GM19099 (cell line): Measurements from ENCODE around the gene DIS3L2.

ENCODE experiments used
- POLR2A ChIP-seq: IDR thresholded peaks from 3 replicates; pipeline ENCODE4 v1.6.1; 2011; ENCODE audit warnings: low read depth; ENCODE audit not compliant: insufficient read length; ENCODE audit errors: extremely low read depth

Gene DIS3L2

DNA sequence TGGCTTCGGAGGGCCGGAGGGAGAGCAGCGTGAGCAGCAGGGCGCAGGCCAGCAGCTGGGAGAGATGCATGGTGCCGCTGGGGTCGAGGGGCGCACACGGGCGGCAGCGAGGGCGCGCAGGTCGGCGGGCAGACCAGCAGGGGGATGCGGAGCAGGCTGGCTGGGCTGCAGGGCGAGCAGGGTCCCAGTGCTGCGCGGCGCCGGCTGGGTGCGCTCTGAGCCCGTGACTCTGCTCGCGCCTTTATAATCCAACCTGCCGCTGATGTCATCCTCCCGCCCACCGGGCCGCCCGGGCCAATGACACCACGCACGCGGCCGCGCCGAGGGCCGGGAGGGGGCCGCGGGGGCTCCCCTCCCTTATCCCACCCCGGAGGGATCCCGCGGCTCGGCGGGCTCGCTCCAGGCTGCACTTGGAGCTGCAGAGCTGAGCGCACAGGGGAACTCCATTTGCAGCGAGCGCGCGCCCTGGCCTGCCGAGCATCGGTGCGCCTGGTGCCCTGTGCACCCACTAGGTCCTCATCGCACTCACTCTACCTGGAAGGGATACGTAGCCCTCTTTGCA lies 35.3 kb upstream of the DIS3L2 start, which contains the start of gene NPPC:
TSS of gene NPPC (minus strand) at position 217 of the 562 bp plus-strand sequence. CDS start at position 70, 147 bp downstream.
- no peak for TF ChIP-seq POLR2A

- no peak for TF ChIP-seq POLR2A
Observed at GRCh38 chr2:231926761-231927565, 34.5 kb upstream of the DIS3L2 start.

- no peak for TF ChIP-seq POLR2A
Observed at GRCh38 chr2:231927566-231927890, 34.0 kb upstream of the DIS3L2 start.

GRCh38 chr2:231928481-231928880 lies 33.0 kb upstream of the DIS3L2 start:
- TF ChIP-seq POLR2A, result no peak

DNA sequence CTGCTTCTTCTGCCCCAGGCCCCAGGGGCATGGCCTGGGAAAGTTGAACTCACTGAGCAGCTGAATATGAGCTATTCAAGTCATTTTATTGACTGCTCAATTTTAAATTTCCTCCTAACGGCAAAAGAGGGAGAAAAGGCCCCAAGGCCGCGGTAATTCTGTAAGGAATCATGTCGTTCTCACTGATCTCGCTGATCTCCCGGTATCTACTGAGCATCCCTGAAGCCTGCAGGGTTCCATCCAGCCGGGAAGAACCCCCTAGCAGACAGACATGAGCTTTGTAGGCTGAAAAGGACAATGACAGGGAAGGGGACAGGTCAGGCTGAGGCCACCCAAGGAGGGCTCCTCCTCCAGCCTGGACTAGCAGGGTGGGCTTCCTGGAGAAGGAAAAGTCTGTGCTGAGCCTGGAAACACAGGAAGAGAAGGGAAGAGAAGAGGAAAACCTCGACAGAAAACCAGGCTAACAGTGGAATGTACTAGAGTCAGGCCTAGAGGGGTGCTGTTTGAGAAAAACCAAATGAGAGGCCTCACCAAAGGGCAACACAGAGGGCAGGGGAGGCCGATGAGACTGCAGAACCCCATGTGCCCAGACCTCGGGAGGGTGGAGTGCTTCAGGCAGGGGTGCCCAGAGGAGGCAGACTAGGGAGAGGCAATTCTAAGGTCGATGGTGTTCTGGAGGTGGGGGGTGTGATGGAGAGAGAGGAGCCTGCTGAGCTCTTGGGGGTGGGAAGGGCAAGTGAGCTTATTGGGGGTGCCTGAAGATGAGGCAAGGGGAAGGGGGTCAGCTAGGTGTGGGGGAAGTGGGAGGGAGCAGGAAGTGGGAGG lies 32.4 kb upstream of the DIS3L2 start:
- no peak for TF ChIP-seq POLR2A

- no peak for TF ChIP-seq POLR2A
Observed at GRCh38 chr2:231929961-231930592, 31.4 kb upstream of the DIS3L2 start.

DNA sequence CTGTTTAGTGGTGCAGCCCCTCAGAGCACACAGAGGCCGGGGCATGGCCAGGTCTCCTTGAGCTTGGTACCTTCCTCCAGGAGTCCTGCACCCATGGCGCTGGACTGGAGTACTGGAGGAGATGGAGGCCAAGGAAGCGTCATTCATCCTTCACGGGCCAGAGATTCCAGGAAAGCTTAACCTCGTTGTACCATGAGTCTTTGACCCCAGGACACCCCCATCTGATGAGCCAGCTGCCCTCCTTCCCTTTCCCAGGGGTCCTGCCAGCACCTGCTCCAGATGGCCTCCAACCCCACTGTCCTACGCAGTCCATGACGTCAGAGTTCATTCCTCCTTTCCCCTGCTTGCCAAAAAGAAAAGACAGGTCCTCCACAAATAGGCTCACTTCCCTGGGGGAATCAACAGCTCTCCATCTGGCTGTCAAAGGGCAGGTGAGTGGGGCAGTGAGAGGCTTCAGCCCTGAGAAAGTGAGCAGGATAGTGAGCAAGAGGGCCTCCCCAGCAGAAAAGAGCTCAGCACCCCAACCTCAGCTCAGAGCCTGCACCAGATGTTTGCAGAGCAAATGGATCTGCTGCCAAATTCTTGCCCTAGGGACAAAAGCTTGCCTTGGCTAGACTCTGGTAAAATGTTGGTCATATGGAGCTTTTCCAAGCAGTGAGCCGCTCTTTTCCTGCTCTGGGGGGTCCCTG lies 30.8 kb upstream of the DIS3L2 start:
- no peak for TF ChIP-seq POLR2A

DNA sequence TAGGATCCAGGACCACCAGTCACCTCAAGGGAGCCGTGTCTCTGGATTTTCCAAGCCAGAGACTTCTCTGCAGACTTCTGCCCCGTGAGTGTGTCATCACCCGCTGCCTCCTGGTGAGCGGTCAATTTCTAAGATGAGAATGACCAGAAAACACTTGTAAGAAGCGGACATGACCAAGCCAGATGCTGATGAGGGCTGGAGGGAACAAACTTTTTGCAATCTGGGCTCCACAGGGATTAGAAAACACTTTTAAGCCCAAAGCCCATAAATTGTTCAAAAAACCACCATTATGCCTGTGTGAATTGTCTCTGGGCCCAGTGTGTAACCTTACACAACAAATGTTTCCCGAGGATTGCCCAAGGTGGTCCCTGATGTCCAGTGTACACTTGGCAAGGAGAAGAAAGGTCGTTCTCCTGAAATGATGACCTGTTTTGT lies 30.0 kb upstream of the DIS3L2 start:
- TF ChIP-seq POLR2A, result no peak

GRCh38 chr2:231932711-231932970 lies 28.9 kb upstream of the DIS3L2 start:
- no peak for TF ChIP-seq POLR2A

DNA sequence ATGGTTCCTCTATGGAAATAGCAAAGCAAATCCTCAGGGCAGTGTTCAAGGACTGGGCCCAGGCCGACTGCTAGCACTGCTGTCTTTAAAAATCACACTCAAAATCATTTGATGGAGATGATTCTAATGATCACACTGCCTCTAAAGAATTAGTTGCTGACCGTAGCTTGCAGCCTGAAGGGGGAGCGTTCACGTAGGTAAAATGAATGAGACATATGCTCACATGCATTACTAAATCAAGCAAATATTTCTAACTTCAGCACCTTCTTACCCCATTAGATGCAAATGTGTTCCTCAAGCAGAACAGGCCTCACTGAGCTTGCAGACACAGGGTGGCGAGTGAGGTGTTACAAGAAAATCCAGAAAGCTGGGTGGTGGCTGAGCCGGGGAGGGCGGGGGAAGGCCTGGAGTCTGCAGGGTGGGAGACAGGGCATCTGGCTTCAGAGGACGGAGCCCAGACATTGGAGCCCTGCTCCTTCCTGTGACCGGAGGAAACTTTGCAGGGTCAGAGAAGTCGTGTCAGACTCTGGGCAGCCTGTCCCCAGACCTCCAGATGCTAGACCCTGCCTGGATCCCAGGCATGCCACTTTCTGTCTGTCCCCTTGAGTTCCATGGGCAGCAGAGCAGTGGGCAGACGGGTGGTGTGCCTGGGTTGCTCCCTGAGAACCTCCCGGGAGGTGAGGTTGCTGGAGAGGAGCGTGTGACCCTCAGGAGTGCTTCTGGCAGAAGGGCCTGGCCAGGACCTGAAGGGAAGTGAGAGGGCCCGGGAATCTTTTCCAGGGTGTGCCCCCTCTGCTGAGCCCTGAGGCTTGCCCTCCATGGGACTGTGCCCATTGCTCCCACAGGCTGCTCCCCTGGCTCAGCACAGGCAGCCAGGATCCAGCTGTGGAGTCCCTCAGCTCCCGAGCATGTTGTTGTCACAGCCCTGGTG lies 28.3 kb upstream of the DIS3L2 start:
- no peak for TF ChIP-seq POLR2A

GRCh38 chr2:231933916-231934401 lies 27.6 kb upstream of the DIS3L2 start:
- TF ChIP-seq POLR2A, result no peak

GRCh38 chr2:231934441-231935206 lies 26.9 kb upstream of the DIS3L2 start:
- no peak for TF ChIP-seq POLR2A

DNA sequence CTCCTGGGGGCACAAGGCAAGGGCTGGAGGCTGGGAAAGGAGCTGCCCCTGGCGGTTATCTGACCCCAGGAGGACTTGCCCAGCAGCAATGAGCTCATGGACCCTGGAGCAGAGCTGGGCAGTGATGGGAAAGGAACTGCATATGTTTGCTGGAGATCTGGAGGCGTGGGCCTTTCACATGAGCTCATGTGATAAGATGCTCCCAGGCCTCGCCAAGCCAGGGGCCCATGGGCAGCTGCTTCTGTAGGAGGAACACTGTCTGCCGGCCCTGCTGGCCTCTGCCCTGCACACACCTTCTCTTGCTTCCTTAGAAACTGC lies 26.3 kb upstream of the DIS3L2 start:
- TF ChIP-seq POLR2A, result no peak

DNA sequence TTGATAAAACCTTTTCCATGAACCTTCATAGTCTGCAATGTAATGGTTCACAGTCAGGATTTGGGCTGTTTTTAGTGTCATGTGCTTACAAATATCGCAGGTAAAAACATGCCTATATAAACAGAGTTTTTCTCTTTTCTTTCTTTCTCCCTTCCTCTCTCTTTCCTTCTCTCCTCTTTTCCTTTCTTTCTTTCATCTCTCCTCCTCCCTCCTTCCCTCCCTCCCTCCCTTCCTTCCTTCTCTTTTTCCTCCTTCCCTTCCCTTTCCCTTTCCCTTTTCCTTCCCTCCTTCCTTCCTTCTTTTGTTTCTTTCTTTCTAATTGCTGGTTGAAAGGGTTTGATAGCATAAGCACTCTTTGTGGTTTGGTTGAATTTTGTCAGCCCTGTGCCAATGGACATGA lies 25.7 kb upstream of the DIS3L2 start:
- TF ChIP-seq POLR2A, result no peak

DNA sequence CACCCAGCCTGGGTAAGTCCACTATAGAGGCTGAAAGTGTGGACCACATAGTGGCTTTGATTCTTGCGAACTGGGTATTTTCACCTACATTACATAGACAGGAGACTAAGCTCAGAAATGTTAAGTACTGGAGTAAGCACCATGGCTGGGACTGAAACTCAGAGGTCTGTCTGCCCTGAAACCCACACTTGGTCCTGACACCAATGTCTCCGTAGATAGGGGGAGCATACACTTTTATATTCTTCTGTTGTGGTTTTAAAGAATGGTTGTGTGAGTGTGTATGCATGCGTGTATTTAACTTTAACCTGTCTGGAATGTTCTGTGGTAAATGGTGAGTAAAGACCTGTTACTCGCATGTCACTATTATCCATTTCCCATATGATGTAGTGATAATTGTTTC lies 25.0 kb upstream of the DIS3L2 start:
- no peak for TF ChIP-seq POLR2A
